Mesothelial cell of epicardium (in vitro differentiated cells): ENCODE data around the gene PSPN. TPM values are rescaled to one million over a fixed set of nuclear protein-coding genes. Genes with fewer than 3 reads are reported as not detected.
"Not testable (repeated sequence)": the region's sequence is repeated elsewhere in the genome, so short reads cannot be mapped to it uniquely, and the experiment has no call there.

Experiments
- DNase-seq, 2 experiments: peaks; one replicate each; pipeline ENCODE4 v3.0.0; 2021; ENCODE audit warnings: low spot score in 2 of 2; ENCODE audit not compliant: unreplicated experiment in 2 of 2
- H3K27ac Mint-ChIP-seq: 2 replicates; pipeline ENCODE4 v1.8.0; 2021; ENCODE audit warnings: mixed read lengths
- H3K27me3 Mint-ChIP-seq: 2 replicates; pipeline ENCODE4 v1.8.0; 2021; ENCODE audit warnings: low read depth, mixed read lengths
- H3K36me3 Mint-ChIP-seq: 2 replicates; pipeline ENCODE4 v1.8.0; 2021; ENCODE audit warnings: mixed read lengths
- H3K4me1 Mint-ChIP-seq: 2 replicates; pipeline ENCODE4 v1.8.0; 2021; ENCODE audit warnings: mixed read lengths
- H3K4me3 Mint-ChIP-seq: 2 replicates; pipeline ENCODE4 v1.8.0; 2021; ENCODE audit warnings: mild to moderate bottlenecking, moderate library complexity, mixed read lengths
- H3K9me3 Mint-ChIP-seq: 2 replicates; pipeline ENCODE4 v1.8.0; 2021; ENCODE audit warnings: mixed read lengths
- total RNA-seq: library from RNA; stranded (reverse); gene quantifications from 3 replicates; pipeline ENCODE4 v1.2.1, GENCODE V29; 2021
- TF ChIP-seq, protein P1 (sequence below): fragments of 200-600 bp; sonication (generic); IDR thresholded peaks from one replicate; pipeline ENCODE4 v1.5.0; 2021; ENCODE audit warnings: antibody characterized with exemption; ENCODE audit not compliant: unreplicated experiment

PSPN gene
- total RNA-seq, 1 donor from 2014 or later: 3.6 TPM

DNA sequence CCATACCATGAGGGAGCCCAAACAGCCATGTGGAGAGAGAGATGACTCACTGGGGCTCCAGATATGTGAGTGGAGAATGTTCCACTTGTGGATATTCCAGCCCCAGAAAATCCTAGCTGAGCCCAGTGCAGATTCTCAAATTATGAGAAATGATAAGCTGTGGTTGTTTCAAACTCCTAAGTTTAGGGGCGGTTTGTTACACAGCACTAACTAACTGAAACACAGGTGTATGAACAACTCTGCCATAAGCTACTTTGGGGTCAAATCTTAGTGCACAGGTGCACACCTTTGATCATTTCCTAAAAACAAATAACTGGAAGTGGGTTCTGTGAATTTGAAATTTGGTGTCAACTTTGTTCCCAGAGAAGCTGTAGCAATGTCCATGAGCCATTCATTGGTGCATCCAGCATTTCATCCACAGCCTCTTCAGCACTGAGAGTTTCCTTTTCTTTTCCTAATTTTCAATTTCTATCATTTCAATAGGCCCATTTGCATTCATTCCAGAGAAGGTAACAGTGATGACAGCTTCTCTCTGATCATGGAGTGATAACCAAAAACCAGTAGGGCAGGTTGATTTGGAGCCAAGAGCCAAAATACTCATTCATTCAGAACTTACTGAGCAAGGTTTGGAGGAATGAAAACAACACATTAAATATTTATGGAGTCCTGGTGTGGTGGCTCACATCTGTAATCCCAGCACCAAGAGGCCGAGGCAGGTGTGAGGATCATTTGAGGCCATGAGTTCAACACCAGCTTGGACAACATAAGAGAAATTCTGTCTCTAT is 23.2 kb downstream of the PSPN start:
- DNase-seq: no peak
- H3K36me3 Mint-ChIP-seq: no peaks in the 10 kb centered on the region
- peaks cover 10% of the 10 kb centered on the region for H3K27me3 Mint-ChIP-seq
- H3K9me3 Mint-ChIP-seq: no peaks in the 10 kb centered on the region
- TF ChIP-seq, protein P1, sequence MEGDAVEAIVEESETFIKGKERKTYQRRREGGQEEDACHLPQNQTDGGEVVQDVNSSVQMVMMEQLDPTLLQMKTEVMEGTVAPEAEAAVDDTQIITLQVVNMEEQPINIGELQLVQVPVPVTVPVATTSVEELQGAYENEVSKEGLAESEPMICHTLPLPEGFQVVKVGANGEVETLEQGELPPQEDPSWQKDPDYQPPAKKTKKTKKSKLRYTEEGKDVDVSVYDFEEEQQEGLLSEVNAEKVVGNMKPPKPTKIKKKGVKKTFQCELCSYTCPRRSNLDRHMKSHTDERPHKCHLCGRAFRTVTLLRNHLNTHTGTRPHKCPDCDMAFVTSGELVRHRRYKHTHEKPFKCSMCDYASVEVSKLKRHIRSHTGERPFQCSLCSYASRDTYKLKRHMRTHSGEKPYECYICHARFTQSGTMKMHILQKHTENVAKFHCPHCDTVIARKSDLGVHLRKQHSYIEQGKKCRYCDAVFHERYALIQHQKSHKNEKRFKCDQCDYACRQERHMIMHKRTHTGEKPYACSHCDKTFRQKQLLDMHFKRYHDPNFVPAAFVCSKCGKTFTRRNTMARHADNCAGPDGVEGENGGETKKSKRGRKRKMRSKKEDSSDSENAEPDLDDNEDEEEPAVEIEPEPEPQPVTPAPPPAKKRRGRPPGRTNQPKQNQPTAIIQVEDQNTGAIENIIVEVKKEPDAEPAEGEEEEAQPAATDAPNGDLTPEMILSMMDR: no peak
- no peak overlapping the region for H3K4me3 Mint-ChIP-seq
- H3K27ac Mint-ChIP-seq: no peak overlapping the region
- H3K4me1 Mint-ChIP-seq: peaks cover under 1% of the 10 kb centered on the region

- no peaks in the 10 kb centered on the region for H3K9me3 Mint-ChIP-seq
- no peak overlapping the region for H3K4me3 Mint-ChIP-seq
- TF ChIP-seq, protein P1: no peak
- DNase-seq: no peak
- H3K27me3 Mint-ChIP-seq: peaks cover 10% of the 10 kb centered on the region
- no peak overlapping the region for H3K27ac Mint-ChIP-seq
- H3K4me1 Mint-ChIP-seq: no peaks in the 10 kb centered on the region
- H3K36me3 Mint-ChIP-seq: no peaks in the 10 kb centered on the region
Observed at GRCh38 chr19:6350688-6351087, 25.0 kb downstream of the PSPN start.

DNA sequence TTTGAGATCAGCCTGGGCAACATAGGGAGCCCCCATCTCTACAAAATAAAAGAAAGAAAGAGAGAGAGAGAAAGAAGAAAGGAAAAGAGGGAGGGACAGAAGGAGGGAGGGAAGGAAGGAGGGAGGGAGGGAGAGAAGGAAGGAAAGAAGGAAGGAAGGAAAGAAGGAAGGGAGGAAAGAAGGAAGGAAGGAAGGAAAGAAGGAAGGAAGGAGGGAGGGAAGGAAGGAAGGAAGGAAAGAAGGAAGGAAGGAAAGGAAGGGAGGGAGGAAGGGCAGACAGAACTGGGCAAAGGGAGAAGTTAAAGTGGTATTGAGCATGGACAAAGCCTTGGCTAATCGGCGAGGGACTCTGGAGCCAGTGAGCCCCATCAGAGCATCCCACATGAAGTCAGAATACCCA is 26.5 kb downstream of the PSPN start:
- not testable (repeated sequence) for H3K4me3 Mint-ChIP-seq, H3K36me3 Mint-ChIP-seq, H3K27ac Mint-ChIP-seq, DNase-seq, H3K9me3 Mint-ChIP-seq, H3K4me1 Mint-ChIP-seq
- H3K27me3 Mint-ChIP-seq: peaks cover 10% of the 10 kb centered on the region

DNA sequence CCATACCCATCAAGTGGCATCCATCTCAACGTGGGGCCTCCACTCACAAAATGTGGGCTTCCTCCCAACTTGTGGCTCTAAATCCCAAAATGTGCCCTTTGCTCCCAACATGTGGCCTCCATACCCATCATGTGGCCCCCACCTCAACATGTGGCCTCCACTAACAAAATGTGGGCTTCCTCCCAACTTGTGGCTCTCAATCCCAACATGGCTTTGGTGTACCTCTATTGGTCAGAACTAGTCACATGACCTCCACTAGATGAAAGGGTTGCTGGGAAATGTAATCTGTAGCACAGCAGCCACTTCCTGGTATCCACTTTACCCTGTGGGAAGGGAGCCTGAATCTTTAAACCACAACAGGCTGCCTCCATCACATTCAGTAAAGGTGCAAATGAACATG is 32.3 kb downstream of the PSPN start:
- no peak for DNase-seq
- Mint-ChIP-seq H3K27ac (no peak overlapping the region), H3K4me3 (no peak overlapping the region), H3K9me3 (peaks cover 6% of the 10 kb centered on the region), H3K4me1 (peaks cover 2% of the 10 kb centered on the region), H3K27me3 (peaks cover 5% of the 10 kb centered on the region), H3K36me3 (no peaks in the 10 kb centered on the region)
- TF ChIP-seq, protein P1: no peak

GRCh38 chr19:6340493-6341201 is 35.1 kb downstream of the PSPN start:
- no peak overlapping the region for H3K4me3 Mint-ChIP-seq
- no peak overlapping the region for H3K27ac Mint-ChIP-seq
- H3K27me3 Mint-ChIP-seq: peaks cover 4% of the 10 kb centered on the region
- TF ChIP-seq, protein P1: no peak
- H3K9me3 Mint-ChIP-seq: peaks cover 6% of the 10 kb centered on the region
- DNase-seq: no peak
- H3K36me3 Mint-ChIP-seq: no peaks in the 10 kb centered on the region
- H3K4me1 Mint-ChIP-seq: peaks cover 2% of the 10 kb centered on the region
